ENCODE measurements around the gene MOB3B.

The MOB3B gene

DNA sequence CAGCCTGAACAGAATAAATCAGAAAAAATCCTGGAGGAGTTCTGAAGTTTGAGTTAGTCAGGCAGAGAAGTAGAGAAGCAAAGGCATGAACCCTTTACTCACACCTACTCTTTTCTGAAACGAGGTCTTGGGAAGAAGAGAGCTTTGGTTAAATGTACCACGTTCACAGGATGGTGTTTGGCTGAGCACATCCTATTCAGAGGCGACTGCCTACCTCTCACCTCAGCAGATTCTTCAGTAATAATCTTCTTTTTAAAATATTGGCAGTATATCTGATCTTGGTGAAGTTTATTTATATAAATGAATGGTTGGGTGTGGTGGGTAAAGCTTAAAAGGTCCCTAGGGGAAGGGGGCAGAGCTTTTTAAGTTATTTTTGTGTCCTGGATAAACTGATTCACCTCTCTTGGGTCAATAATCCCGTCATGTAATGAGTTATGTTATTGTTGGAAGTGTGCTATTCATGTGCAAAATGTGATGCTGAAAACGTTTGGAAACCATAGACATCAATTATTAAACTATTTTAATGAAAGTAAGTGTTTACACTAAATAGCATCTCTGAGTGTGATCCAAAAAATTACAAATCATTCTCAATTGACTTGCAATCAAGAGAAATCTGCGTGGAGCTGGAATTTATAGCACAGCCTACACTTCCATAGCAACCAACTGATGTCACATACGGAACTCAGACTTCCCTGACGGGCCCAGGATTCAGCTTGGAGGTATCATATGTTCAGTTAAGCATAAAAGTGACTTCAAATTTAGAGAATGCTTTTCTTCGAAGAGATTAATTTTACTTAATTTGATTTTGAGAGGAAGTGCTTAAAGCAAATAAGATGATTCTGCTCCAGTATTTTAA lies 138.3 kb downstream of the MOB3B start:
- DNase-seq (ENCODE audit: low read depth): no peak

DNA sequence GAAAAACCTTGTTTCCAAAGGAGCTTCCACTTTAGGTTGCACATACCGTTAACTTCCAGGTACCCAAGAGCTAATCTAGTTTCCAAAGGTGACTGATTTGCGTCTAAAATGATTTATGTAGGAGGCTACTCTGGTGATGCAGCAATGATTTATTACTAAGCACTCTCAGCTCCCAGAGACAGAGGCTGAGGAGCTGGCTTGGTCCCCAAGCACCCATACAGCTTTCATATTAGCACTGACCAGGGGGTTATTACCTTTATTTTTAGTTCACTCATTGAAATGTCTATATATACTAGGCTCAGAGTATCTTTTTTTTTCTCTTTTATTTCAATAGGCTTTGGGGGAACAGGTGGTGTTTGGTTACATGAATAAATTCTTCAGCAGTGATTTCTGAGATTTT lies 141.5 kb downstream of the MOB3B start:
- DNase-seq (ENCODE audit: low read depth): no peak

- DNase-seq (ENCODE audit: low read depth): no peak
These were observed 141.9 kb downstream of the MOB3B start for GRCh38 chr9:27387722-27388121.

DNA sequence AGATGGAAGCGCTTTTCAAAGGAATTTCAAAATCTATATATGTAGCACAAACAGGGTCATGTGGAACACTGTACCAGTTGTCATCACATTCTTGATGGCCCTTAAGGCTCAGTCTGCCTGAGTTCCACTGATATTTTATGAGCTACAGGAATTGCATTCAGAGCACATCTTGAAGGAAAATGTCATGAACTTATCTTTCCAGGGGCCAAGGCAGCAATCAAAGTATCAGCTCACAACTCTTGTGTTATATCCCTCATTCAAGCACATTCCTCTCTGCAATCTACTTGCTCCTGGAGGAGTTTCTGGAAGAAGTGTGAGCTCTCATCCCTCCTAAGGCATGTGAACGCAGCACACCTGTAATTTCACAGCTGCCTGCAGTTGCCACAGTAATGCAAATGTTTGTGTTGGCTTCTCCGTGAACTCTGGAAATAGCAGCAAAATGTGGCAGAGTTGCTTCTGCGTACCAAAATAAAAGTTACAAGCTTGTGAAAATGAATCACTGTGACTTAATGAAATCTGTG lies 143.0 kb downstream of the MOB3B start:
- no peak for DNase-seq (ENCODE audit: low read depth)

GRCh38 chr9:27385606-27386322 lies 143.8 kb downstream of the MOB3B start:
- no peak for DNase-seq (ENCODE audit: low read depth)

GRCh38 chr9:27384262-27385014 lies 145.2 kb downstream of the MOB3B start:
- no peak for DNase-seq (ENCODE audit: low read depth)

DNA sequence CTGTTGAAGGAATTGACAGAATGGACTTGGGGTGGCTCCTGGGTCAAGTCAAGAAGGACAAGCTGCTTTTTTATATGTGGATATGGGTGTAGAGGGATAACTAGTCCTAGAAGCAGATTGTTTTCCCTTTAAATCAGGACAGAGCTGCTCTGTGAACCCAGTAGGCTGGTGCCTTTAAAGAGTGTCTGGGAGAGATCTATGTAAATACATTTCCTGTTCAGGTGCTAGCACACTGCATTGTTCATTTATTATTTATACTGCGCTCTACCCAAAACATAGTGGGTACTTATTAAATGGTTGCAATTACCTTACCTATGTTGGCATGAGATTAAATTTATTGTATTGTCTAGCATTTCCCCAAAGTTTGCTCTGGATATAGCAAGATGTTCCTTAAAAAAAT lies 146.1 kb downstream of the MOB3B start:
- DNase-seq (ENCODE audit: low read depth): no peak

GRCh38 chr9:27382975-27383374 lies 146.6 kb downstream of the MOB3B start:
- no peak for DNase-seq (ENCODE audit: low read depth)

DNA sequence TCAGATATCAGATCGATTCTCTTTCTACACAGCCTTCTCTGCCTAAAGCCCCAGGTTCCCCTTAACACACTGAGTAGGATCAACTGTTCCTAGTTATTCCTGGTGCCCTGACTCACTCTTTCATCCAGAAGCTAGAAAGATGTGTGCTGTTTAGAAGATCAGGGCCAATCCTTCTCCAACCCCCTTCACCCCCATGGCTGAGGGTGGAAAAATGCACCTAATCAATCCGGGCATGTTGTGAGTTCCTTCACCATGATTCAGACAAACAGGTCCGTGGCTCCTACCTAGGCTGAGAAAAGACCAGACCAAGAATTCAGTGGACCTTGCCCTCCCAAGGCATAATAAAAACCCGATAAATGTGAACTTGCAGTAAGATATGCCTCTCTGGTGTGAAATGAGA lies 147.3 kb downstream of the MOB3B start:
- no peak for DNase-seq (ENCODE audit: low read depth)

DNA sequence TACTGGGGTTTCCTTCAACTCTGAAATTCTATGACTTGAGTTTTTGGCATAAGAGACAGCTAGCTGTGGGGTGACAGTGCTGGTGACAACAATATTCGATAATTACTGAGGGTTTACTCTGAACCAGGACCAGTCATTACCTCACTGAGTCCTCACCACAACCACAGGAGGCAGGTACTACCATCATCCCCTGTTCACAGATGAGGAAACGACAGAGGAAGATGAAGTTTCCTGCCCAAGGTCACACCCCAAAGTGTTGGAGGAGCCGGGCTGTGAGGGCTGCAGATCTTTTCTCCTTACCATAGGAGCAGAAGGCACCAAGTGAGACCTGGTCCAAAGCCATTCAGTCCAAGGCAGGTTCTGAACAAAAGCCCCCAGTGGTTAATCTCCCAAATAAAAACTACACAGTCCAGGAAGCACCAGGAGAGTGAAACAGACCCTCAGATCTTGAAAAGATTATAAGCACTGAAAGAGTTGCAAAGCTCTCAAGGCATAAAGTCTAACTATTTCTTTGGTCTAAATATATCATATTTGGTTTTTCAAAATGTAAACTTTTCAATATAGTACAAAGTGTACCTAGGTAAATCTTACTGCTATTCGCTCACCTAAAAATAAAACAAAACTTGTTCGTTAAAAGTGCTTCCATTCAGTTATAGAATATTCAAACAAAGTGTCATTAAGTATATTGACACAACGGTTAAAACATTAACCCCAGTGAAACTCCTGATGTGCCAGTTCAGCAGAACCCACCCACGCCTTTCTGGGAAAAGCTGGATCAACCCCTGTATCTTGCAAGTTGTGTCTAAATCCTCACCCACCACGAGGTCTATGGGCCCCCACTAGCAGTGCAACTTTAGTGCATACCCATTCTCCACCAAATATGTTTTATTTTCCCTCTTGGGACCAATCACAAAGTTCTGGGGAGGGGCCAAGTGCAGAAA lies 150.0 kb downstream of the MOB3B start:
- DNase-seq (ENCODE audit: low read depth): no peak

DNA sequence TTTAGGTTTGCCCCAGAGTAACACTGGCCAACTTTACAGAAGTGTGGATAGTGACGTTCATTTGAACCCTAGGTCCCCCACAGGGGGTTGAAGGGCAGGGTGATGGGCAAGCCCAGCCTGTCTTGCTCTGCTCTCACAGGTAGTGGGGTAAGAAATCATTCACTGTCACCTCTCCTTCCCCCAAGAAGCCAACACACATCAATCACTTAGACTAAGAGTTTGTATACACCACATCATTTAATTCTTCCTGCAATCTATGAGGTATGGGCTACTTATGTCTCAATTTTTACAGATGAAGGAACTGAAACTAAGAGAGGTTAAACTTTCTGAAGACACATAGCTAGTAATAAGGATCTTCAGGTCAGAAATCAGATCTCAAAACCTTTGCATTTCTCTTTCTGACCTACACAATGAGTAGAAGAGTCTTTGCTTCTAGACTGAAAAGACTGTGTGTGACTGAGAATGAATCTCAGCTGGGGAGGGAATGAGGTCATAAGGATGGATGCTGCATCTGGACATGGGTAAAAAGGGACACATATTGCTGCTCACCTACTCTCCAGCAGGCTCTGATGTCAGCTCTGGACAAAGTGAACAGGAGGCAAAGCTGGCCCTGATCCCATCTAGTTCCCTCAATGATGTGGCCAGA lies 151.7 kb downstream of the MOB3B start:
- no peak for DNase-seq (ENCODE audit: low read depth)

GRCh38 chr9:27377147-27377807 lies 152.3 kb downstream of the MOB3B start:
- DNase-seq (ENCODE audit: low read depth): no peak

- no peak for DNase-seq (ENCODE audit: low read depth)
These were observed 155.8 kb downstream of the MOB3B start for GRCh38 chr9:27373851-27374250.

DNA sequence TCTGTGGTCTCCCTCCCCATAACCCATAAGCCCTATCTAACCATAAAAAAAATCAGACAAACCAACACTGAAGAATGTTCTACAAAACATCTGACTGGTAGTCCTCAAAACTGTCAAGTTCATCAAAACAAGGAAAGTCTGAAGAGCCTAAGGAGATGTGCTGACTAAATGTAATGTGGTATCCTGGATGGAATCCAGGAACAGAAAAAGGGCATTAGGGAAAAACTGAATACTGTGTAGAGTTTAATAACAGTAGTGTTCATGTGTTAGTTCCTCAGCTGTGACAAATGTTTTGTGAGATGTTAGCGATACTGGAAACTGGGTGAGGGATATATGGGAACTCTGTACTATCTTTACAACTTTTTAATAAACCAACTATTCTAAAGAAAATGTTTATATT lies 157.0 kb downstream of the MOB3B start:
- DNase-seq (ENCODE audit: low read depth): no peak

GRCh38 chr9:27371382-27371781 lies 158.2 kb downstream of the MOB3B start:
- no peak for DNase-seq (ENCODE audit: low read depth)

GRCh38 chr9:27369591-27369990 lies 160.0 kb downstream of the MOB3B start:
- DNase-seq (ENCODE audit: low read depth): no peak

GRCh38 chr9:27368316-27368985 lies 161.2 kb downstream of the MOB3B start:
- DNase-seq (ENCODE audit: low read depth): no peak

DNA sequence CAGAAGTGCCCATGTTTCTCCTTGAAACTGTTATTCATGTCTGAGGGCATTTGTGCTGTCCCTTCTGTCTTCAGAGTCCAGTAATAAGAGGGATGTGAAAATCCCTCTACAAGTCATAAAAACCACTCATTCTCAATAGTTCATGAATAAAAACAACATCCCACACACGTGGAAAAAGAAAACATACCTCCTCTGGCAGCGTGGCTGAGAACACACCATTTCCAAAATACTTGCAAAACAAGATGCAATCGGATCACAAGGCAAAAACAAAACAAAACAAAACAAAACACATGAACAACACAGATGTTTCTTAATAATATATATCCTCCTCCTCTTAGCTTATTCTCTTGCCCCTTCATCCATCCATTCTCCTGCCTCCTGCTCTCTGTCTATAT lies 161.7 kb downstream of the MOB3B start:
- DNase-seq (ENCODE audit: low read depth): no peak

DNA sequence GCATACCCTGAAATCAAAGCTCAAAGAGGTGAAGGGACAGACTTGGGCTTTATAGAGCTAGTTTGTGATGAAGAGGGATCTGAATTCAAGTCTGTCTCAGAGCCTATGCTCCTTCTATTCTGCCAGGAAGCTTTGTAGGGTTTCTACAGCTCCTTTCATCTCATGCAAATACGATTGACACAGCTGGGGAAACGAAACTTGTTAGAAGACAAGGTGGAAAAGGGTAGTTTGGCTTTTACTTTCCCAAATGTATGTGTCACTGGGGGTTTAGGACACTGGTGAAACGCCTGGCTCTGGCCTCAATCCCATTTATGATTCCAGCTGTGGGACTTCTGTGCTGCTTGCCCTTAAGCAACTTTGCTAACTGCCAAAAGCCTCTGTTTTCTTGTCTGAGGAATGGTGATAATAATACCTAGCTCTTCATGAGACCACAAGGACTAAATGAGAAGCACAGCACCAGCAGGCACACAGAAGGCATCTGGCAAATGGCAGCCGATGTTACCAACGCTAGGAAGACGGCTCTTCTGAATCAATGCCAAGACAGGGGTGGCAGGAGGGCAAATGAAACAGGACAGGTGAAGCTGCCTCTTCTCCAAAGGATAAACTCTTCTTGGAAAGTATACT lies 162.3 kb downstream of the MOB3B start:
- DNase-seq (ENCODE audit: low read depth): no peak
